Activated CD8-positive, alpha-beta T cell treated with anti-CD3 and anti-CD28 coated beads for 36 hours (primary cell): ENCODE data around the gene MLLT10. TPM values are rescaled to one million over a fixed set of nuclear protein-coding genes. Genes with fewer than 3 reads are reported as not detected.
"Not testable (repeated sequence)": the region's sequence is repeated elsewhere in the genome, so short reads cannot be mapped to it uniquely, and the experiment has no call there.

Experiments
- ATAC-seq: fragments of 200-7000 bp; cut with Tn5 transposase; one replicate; pipeline ENCODE4 v1.10.0; 2021; ENCODE audit warnings: mild to moderate bottlenecking, moderate library complexity
- CTCF ChIA-PET: fragments of 350-600 bp; sonication (Branson Sonifier 250); formaldehyde crosslinking; loops from one replicate; lab custom pipeline; 2021; ENCODE audit warnings: antibody characterized with exemption; lab: Charles Lee
- POLR2A ChIA-PET: fragments of 350-600 bp; sonication (Branson Sonifier 250); formaldehyde crosslinking; loops from one replicate; lab custom pipeline; 2021; ENCODE audit warnings: antibody characterized with exemption; lab: Charles Lee
- DNase-seq: peaks from one replicate; pipeline ENCODE4 v3.0.0-alpha.2; 2020
- H3K27ac Mint-ChIP-seq: one replicate; pipeline ENCODE4 v1.8.0; 2021; ENCODE audit warnings: mild to moderate bottlenecking, mixed read lengths
- H3K27me3 Mint-ChIP-seq: one replicate; pipeline ENCODE4 v1.8.0; 2021; ENCODE audit warnings: mixed read lengths
- H3K36me3 Mint-ChIP-seq: one replicate; pipeline ENCODE4 v1.8.0; 2021; ENCODE audit warnings: low read depth, mixed read lengths
- H3K4me1 Mint-ChIP-seq: one replicate; pipeline ENCODE4 v1.8.0; 2021; ENCODE audit warnings: low read depth, mixed read lengths
- H3K4me3 Mint-ChIP-seq: one replicate; pipeline ENCODE4 v1.8.0; 2021; ENCODE audit warnings: mild to moderate bottlenecking, moderate library complexity, mixed read lengths
- H3K9me3 Mint-ChIP-seq: one replicate; pipeline ENCODE4 v1.8.0; 2021; ENCODE audit warnings: mixed read lengths
- CTCF ChIP-seq: fragments of 200-600 bp; IDR thresholded peaks from one replicate; pipeline ENCODE4 v1.8.0; 2022; ENCODE audit warnings: antibody characterized with exemption, mild to moderate bottlenecking
- intact Hi-C: fragments of 100-400 bp; cut with micrococcal nuclease; formaldehyde crosslinking; loops from one replicate; pipeline ENCODE4 v1.10.0; 2022
- total RNA-seq, 2 experiments: library from RNA; stranded (reverse); gene quantifications; one replicate each; pipeline ENCODE4 v1.2.3, GENCODE V29; 2021

Gene MLLT10
- total RNA-seq, 2 experiments from 2014 or later: 33.9 to 36.4 TPM

- H3K27ac Mint-ChIP-seq: no peak overlapping the region
- H3K4me1 Mint-ChIP-seq: peaks cover 24% of the 10 kb centered on the region
- CTCF ChIA-PET: no interaction called here
- TF ChIP-seq CTCF: no peak
- DNase-seq: no peak
- no peak overlapping the region for H3K4me3 Mint-ChIP-seq
- intact Hi-C loops: no loop called here
- no peaks in the 10 kb centered on the region for H3K9me3 Mint-ChIP-seq
- no peak for ATAC-seq
- peaks cover 30% of the 10 kb centered on the region for H3K36me3 Mint-ChIP-seq
- POLR2A ChIA-PET: no interaction called here
- H3K27me3 Mint-ChIP-seq: no peaks in the 10 kb centered on the region
Observed at GRCh38 chr10:21707498-21707897, 173.5 kb downstream of the MLLT10 start.

- no peak for TF ChIP-seq CTCF
- H3K27ac Mint-ChIP-seq: no peak overlapping the region
- ATAC-seq (no peak), DNase-seq (no peak)
- H3K9me3 Mint-ChIP-seq: no peaks in the 10 kb centered on the region
- peaks cover 31% of the 10 kb centered on the region for H3K36me3 Mint-ChIP-seq
- ChIA-PET CTCF (no interaction called here), POLR2A (interaction anchor here (1.2 kb wide), 1 partner anchor 15 kb away, joined by 3 read pairs; no protein-coding TSS in a partner anchor)
- H3K27me3 Mint-ChIP-seq: no peaks in the 10 kb centered on the region
- no peak overlapping the region for H3K4me3 Mint-ChIP-seq
- H3K4me1 Mint-ChIP-seq: no peaks in the 10 kb centered on the region
- intact Hi-C loops: no loop called here
Observed at GRCh38 chr10:21712975-21713374, 178.9 kb downstream of the MLLT10 start.

GRCh38 chr10:21715531-21716195 is 181.6 kb downstream of the MLLT10 start:
- H3K27me3 Mint-ChIP-seq: no peaks in the 10 kb centered on the region
- CTCF ChIA-PET: interaction anchor here (2.0 kb wide), 1 partner anchor 9 kb away, joined by 4 read pairs; no protein-coding TSS in a partner anchor
- DNase-seq (no peak), ATAC-seq (no peak)
- H3K9me3 Mint-ChIP-seq: no peaks in the 10 kb centered on the region
- intact Hi-C loops: no loop called here
- TF ChIP-seq CTCF: no peak
- POLR2A ChIA-PET: no interaction called here
- no peak overlapping the region for H3K27ac Mint-ChIP-seq
- peaks cover 10% of the 10 kb centered on the region for H3K4me1 Mint-ChIP-seq
- no peak overlapping the region for H3K4me3 Mint-ChIP-seq
- peaks cover 29% of the 10 kb centered on the region for H3K36me3 Mint-ChIP-seq

GRCh38 chr10:21717437-21718054 is 183.5 kb downstream of the MLLT10 start:
- H3K27ac Mint-ChIP-seq, CTCF ChIA-PET, POLR2A ChIA-PET, H3K4me1 Mint-ChIP-seq, H3K9me3 Mint-ChIP-seq, intact Hi-C loops, H3K27me3 Mint-ChIP-seq, H3K4me3 Mint-ChIP-seq, DNase-seq, ATAC-seq: not testable (repeated sequence)
- H3K36me3 Mint-ChIP-seq: peaks cover 30% of the 10 kb centered on the region

- TF ChIP-seq CTCF: no peak
- peaks cover 15% of the 10 kb centered on the region for H3K4me1 Mint-ChIP-seq
- no peak overlapping the region for H3K4me3 Mint-ChIP-seq
- peaks cover 21% of the 10 kb centered on the region for H3K36me3 Mint-ChIP-seq
- intact Hi-C loops: no loop called here
- DNase-seq: no peak
- ATAC-seq: no peak
- ChIA-PET CTCF (interaction anchor here (3.1 kb wide), 1 partner anchor 12 kb away, joined by 20 read pairs; no protein-coding TSS in a partner anchor), POLR2A (no interaction called here)
- H3K9me3 Mint-ChIP-seq: no peaks in the 10 kb centered on the region
- H3K27me3 Mint-ChIP-seq: no peaks in the 10 kb centered on the region
- H3K27ac Mint-ChIP-seq: no peak overlapping the region
Observed at GRCh38 chr10:21719502-21719901, 185.5 kb downstream of the MLLT10 start.
